ENCODE results near the gene TUSC7. TPM values are rescaled to one million over a fixed set of nuclear protein-coding genes. Genes with fewer than 3 reads are reported as not detected.

The TUSC7 gene
- total and polyA plus RNA-seq, 5 donors from 2014 or later, result not detected

- Histone ChIP-seq H3K36me3 (ENCODE audit: control insufficient read depth, insufficient read depth, low read length) (no peaks in the 10 kb centered on the region), H3K4me3 (ENCODE audit: low read depth, low read length) (no peak overlapping the region), H3K27ac (ENCODE audit: insufficient read depth, low read length, poor library complexity, severe bottlenecking) (no peak overlapping the region), H3K9me3 (ENCODE audit: control insufficient read depth in 2 of 2, low read length in 2 of 2) (peaks cover 0 to 4% of the 10 kb centered on the region in 2 experiments), H3K4me1 (ENCODE audit: control insufficient read depth, insufficient read depth, low read length, poor library complexity, severe bottlenecking) (no peaks in the 10 kb centered on the region), H3K27me3 (ENCODE audit: control insufficient read depth, insufficient read depth, low read length) (no peaks in the 10 kb centered on the region)
- no peaks in the 10 kb centered on the region for H3K27me3 Mint-ChIP-seq
- no peaks in the 10 kb centered on the region for H3K36me3 Mint-ChIP-seq
- no peak overlapping the region for H3K27ac Mint-ChIP-seq
- H3K4me3 Mint-ChIP-seq, result no peak overlapping the region
- H3K4me1 Mint-ChIP-seq, result no peaks in the 10 kb centered on the region
- DNase-seq (no peak), ATAC-seq (ENCODE audit: low read depth in 2 of 2) (no peak)
- H3K9me3 Mint-ChIP-seq, result peaks cover 0 to 9% (median 7%) of the 10 kb centered on the region in 7 donors
These were observed 30.1 kb downstream of the TUSC7 start for GRCh38 chr3:116739678-116740077.

- Histone ChIP-seq H3K36me3 (ENCODE audit: control insufficient read depth, insufficient read depth, low read length) (no peaks in the 10 kb centered on the region), H3K27me3 (ENCODE audit: control insufficient read depth, insufficient read depth, low read length) (no peaks in the 10 kb centered on the region), H3K4me3 (ENCODE audit: low read depth, low read length) (no peak overlapping the region), H3K27ac (ENCODE audit: insufficient read depth, low read length, poor library complexity, severe bottlenecking) (no peak overlapping the region), H3K9me3 (ENCODE audit: control insufficient read depth in 2 of 2, low read length in 2 of 2) (peaks cover 0 to 4% of the 10 kb centered on the region in 2 experiments), H3K4me1 (ENCODE audit: control insufficient read depth, insufficient read depth, low read length, poor library complexity, severe bottlenecking) (no peaks in the 10 kb centered on the region)
- Mint-ChIP-seq H3K27me3 (no peaks in the 10 kb centered on the region), H3K36me3 (no peaks in the 10 kb centered on the region), H3K27ac (no peak overlapping the region), H3K4me3 (peak overlapping the region in 1 of 4 donors; percentile 15), H3K4me1 (no peaks in the 10 kb centered on the region), H3K9me3 (peaks cover 0 to 12% (median 5%) of the 10 kb centered on the region in 7 donors)
- DNase-seq, result no peak
- no peak for ATAC-seq (ENCODE audit: low read depth in 2 of 2)
These were observed 30.7 kb downstream of the TUSC7 start for GRCh38 chr3:116740293-116740692.

GRCh38 chr3:116741467-116741866 is 31.9 kb downstream of the TUSC7 start:
- no peak overlapping the region for H3K4me3 Mint-ChIP-seq
- H3K9me3 Mint-ChIP-seq, result peaks cover 2 to 12% (median 5%) of the 10 kb centered on the region in 7 donors
- Histone ChIP-seq H3K27ac (ENCODE audit: insufficient read depth, low read length, poor library complexity, severe bottlenecking) (no peak overlapping the region), H3K4me3 (ENCODE audit: low read depth, low read length) (no peak overlapping the region), H3K4me1 (ENCODE audit: control insufficient read depth, insufficient read depth, low read length, poor library complexity, severe bottlenecking) (no peaks in the 10 kb centered on the region), H3K27me3 (ENCODE audit: control insufficient read depth, insufficient read depth, low read length) (no peaks in the 10 kb centered on the region), H3K36me3 (ENCODE audit: control insufficient read depth, insufficient read depth, low read length) (no peaks in the 10 kb centered on the region), H3K9me3 (ENCODE audit: control insufficient read depth in 2 of 2, low read length in 2 of 2) (peaks cover 0 to 4% of the 10 kb centered on the region in 2 experiments)
- no peaks in the 10 kb centered on the region for H3K27me3 Mint-ChIP-seq
- ATAC-seq (ENCODE audit: low read depth in 2 of 2), result no peak
- H3K27ac Mint-ChIP-seq, result no peak overlapping the region
- no peaks in the 10 kb centered on the region for H3K36me3 Mint-ChIP-seq
- no peaks in the 10 kb centered on the region for H3K4me1 Mint-ChIP-seq
- no peak for DNase-seq

- H3K36me3 ChIP-seq (ENCODE audit: control insufficient read depth, insufficient read depth, low read length), result no peaks in the 10 kb centered on the region
- no peak overlapping the region for H3K27ac ChIP-seq (ENCODE audit: insufficient read depth, low read length, poor library complexity, severe bottlenecking)
- Mint-ChIP-seq H3K27ac (no peak overlapping the region), H3K36me3 (no peaks in the 10 kb centered on the region), H3K27me3 (no peaks in the 10 kb centered on the region), H3K4me1 (no peaks in the 10 kb centered on the region), H3K4me3 (no peak overlapping the region), H3K9me3 (peaks cover 2 to 16% (median 4%) of the 10 kb centered on the region in 7 donors)
- ATAC-seq (ENCODE audit: low read depth in 2 of 2) (no peak), DNase-seq (no peak)
- no peaks in the 10 kb centered on the region for H3K27me3 ChIP-seq (ENCODE audit: control insufficient read depth, insufficient read depth, low read length)
- H3K4me3 ChIP-seq (ENCODE audit: low read depth, low read length), result no peak overlapping the region
- H3K9me3 ChIP-seq (ENCODE audit: control insufficient read depth in 2 of 2, low read length in 2 of 2), result no peaks in the 10 kb centered on the region
- H3K4me1 ChIP-seq (ENCODE audit: control insufficient read depth, insufficient read depth, low read length, poor library complexity, severe bottlenecking), result no peaks in the 10 kb centered on the region
These were observed 33.5 kb downstream of the TUSC7 start for GRCh38 chr3:116743062-116743461.

- Histone ChIP-seq H3K36me3 (ENCODE audit: control insufficient read depth, insufficient read depth, low read length) (no peaks in the 10 kb centered on the region), H3K27ac (ENCODE audit: insufficient read depth, low read length, poor library complexity, severe bottlenecking) (no peak overlapping the region), H3K9me3 (ENCODE audit: control insufficient read depth in 2 of 2, low read length in 2 of 2) (no peaks in the 10 kb centered on the region), H3K4me3 (ENCODE audit: low read depth, low read length) (no peak overlapping the region), H3K27me3 (ENCODE audit: control insufficient read depth, insufficient read depth, low read length) (no peaks in the 10 kb centered on the region), H3K4me1 (ENCODE audit: control insufficient read depth, insufficient read depth, low read length, poor library complexity, severe bottlenecking) (no peaks in the 10 kb centered on the region)
- DNase-seq, result no peak
- H3K36me3 Mint-ChIP-seq, result no peaks in the 10 kb centered on the region
- no peak for ATAC-seq (ENCODE audit: low read depth in 2 of 2)
- no peak overlapping the region for H3K4me3 Mint-ChIP-seq
- H3K9me3 Mint-ChIP-seq, result peaks cover 0 to 16% (median 5%) of the 10 kb centered on the region in 7 donors
- no peaks in the 10 kb centered on the region for H3K27me3 Mint-ChIP-seq
- H3K27ac Mint-ChIP-seq, result no peak overlapping the region
- no peaks in the 10 kb centered on the region for H3K4me1 Mint-ChIP-seq
These were observed 39.8 kb downstream of the TUSC7 start for GRCh38 chr3:116749388-116749787.

- no peaks in the 10 kb centered on the region for H3K36me3 ChIP-seq (ENCODE audit: control insufficient read depth, insufficient read depth, low read length)
- Mint-ChIP-seq H3K9me3 (peaks cover 0 to 1% (median 0%) of the 10 kb centered on the region in 7 donors), H3K36me3 (no peaks in the 10 kb centered on the region), H3K4me3 (no peak overlapping the region), H3K27ac (no peak overlapping the region), H3K4me1 (no peaks in the 10 kb centered on the region), H3K27me3 (no peaks in the 10 kb centered on the region)
- DNase-seq (no peak), ATAC-seq (ENCODE audit: low read depth in 2 of 2) (no peak)
- H3K4me1 ChIP-seq (ENCODE audit: control insufficient read depth, insufficient read depth, low read length, poor library complexity, severe bottlenecking), result no peaks in the 10 kb centered on the region
- no peak overlapping the region for H3K4me3 ChIP-seq (ENCODE audit: low read depth, low read length)
- no peaks in the 10 kb centered on the region for H3K27me3 ChIP-seq (ENCODE audit: control insufficient read depth, insufficient read depth, low read length)
- H3K27ac ChIP-seq (ENCODE audit: insufficient read depth, low read length, poor library complexity, severe bottlenecking), result no peak overlapping the region
- H3K9me3 ChIP-seq (ENCODE audit: control insufficient read depth in 2 of 2, low read length in 2 of 2), result no peaks in the 10 kb centered on the region
These were observed 47.7 kb downstream of the TUSC7 start for GRCh38 chr3:116757315-116757714.

GRCh38 chr3:116759316-116759715 is 49.7 kb downstream of the TUSC7 start:
- Mint-ChIP-seq H3K4me3 (no peak overlapping the region), H3K9me3 (peaks cover 0 to 4% (median 0%) of the 10 kb centered on the region in 7 donors), H3K27me3 (no peaks in the 10 kb centered on the region), H3K36me3 (no peaks in the 10 kb centered on the region), H3K27ac (no peak overlapping the region), H3K4me1 (no peaks in the 10 kb centered on the region)
- no peaks in the 10 kb centered on the region for H3K9me3 ChIP-seq (ENCODE audit: control insufficient read depth in 2 of 2, low read length in 2 of 2)
- DNase-seq (no peak), ATAC-seq (ENCODE audit: low read depth in 2 of 2) (no peak)
- no peaks in the 10 kb centered on the region for H3K36me3 ChIP-seq (ENCODE audit: control insufficient read depth, insufficient read depth, low read length)
- no peak overlapping the region for H3K4me3 ChIP-seq (ENCODE audit: low read depth, low read length)
- no peaks in the 10 kb centered on the region for H3K27me3 ChIP-seq (ENCODE audit: control insufficient read depth, insufficient read depth, low read length)
- H3K27ac ChIP-seq (ENCODE audit: insufficient read depth, low read length, poor library complexity, severe bottlenecking), result no peak overlapping the region
- H3K4me1 ChIP-seq (ENCODE audit: control insufficient read depth, insufficient read depth, low read length, poor library complexity, severe bottlenecking), result no peaks in the 10 kb centered on the region
